Measurements from ENCODE around the gene RAB3GAP1. TPM values are rescaled to one million over a fixed set of nuclear protein-coding genes. Genes with fewer than 3 reads are reported as not detected.

Gene RAB3GAP1
- 93.7 and 114 TPM in 2 replicates for total RNA-seq

DNA sequence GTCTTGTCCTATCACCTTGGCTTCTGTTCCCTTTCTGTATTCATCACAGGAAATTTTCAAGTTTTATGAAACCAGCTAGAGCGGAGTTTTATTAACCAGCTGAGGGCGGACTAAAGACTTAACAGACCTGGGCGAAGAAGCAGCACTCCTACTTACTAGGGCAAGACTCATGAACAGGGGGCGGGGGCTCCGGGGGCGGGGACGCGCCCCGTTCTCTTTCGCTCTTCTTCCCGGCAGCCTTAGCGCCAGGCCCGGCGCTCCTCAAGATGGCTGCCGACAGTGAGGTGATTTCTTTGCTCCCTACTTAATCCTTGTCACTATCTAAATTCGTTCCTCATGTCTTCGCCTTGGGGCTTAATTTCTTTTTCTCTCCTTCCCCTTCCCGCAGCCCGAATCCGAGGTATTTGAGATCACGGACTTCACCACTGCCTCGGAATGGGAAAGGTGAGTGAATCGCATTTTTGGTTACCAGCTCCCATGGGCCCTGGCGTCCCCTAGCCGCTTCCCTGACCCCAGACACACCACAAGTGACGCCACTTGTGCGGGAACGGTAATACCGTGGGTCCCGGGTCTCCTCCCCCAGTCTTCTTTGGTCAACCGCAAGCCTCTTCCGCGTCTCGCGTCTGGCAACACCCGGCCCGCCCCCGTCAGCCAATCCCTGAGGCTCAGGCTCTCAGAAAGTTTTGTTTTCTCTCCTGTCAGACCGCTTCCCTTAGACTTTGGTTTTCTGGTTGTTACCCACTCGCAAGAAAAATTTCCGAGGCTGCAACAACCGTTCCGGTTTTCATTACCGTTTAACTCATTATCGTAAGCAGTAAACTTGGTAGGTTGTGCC lies at the start of gene RAB3GAP1:
RAB3GAP1 (plus strand) TSS at position 251 of the 835 bp plus-strand sequence; CDS start at position 267, 16 bp downstream.

GRCh38 chr2:135047300-135047699 lies 4.8 kb upstream of the RAB3GAP1 start, which contains the start of gene MAP3K19:
Gene MAP3K19 (minus strand): TSS chr2:135047447. CDS start chr2:135024647, 22,800 bp downstream.

Other genes starting within 250 kb of the RAB3GAP1 start
- gene ACMSD, start 213.7 kb upstream of the RAB3GAP1 start, total RNA-seq, result not detected in 2 replicates
- gene CCNT2, start 133.5 kb upstream of the RAB3GAP1 start, total RNA-seq, result 27.7 and 29.7 TPM in 2 replicates
- gene MAP3K19, start 4.8 kb upstream of the RAB3GAP1 start, total RNA-seq, result not detected in 2 replicates

All from uterine smooth muscle cell (primary cell).